RWPE2 (cell line): ENCODE measurements around the gene ADGRF3.
A peak's percentile ranks its signal among the peaks of the same experiment; 100 is the strongest.

Source experiments
- ATAC-seq: fragments of 200-7000 bp; cut with Tn5 transposase; 3 replicates; pipeline ENCODE4 v1.9.1; 2021; ENCODE audit warnings: low read depth
- DNase-seq: peaks from one replicate; pipeline ENCODE4 v3.0.0-alpha.2; 2020; ENCODE audit warnings: low spot score
- H3K27ac ChIP-seq: fragments of 450-650 bp; 2 replicates; pipeline ENCODE4 v1.5.1; 2017; ENCODE audit warnings: mild to moderate bottlenecking; ENCODE audit not compliant: poor library complexity, severe bottlenecking
- H3K27me3 ChIP-seq: fragments of 250-450 bp; sonication (Bioruptor Pico); 2 replicates; pipeline ENCODE4 v1.5.1; 2021; ENCODE audit warnings: mild to moderate bottlenecking, moderate library complexity; ENCODE audit not compliant: insufficient read depth, poor library complexity, severe bottlenecking
- H3K36me3 ChIP-seq: fragments of 250-450 bp; sonication (Bioruptor Pico); 2 replicates; pipeline ENCODE4 v1.5.1; 2020; ENCODE audit warnings: low read depth, mild to moderate bottlenecking, moderate library complexity
- H3K4me1 ChIP-seq: fragments of 250-450 bp; sonication (Bioruptor Pico); 2 replicates; pipeline ENCODE4 v1.5.1; 2021; ENCODE audit warnings: mild to moderate bottlenecking, moderate library complexity; ENCODE audit not compliant: insufficient read depth, poor library complexity, severe bottlenecking
- H3K4me3 ChIP-seq: fragments of 250-450 bp; sonication (Bioruptor Pico); 2 replicates; pipeline ENCODE4 v1.5.1; 2021; ENCODE audit warnings: mild to moderate bottlenecking, moderate library complexity; ENCODE audit not compliant: severe bottlenecking
- H3K9me3 ChIP-seq: fragments of 250-450 bp; sonication (Bioruptor Pico); 2 replicates; pipeline ENCODE4 v1.5.1; 2021; ENCODE audit warnings: mild to moderate bottlenecking, moderate library complexity; ENCODE audit not compliant: severe bottlenecking
- CTCF ChIP-seq: fragments of 450-650 bp; IDR thresholded peaks from one replicate; pipeline ENCODE4 v1.5.1; 2017; ENCODE audit warnings: mild to moderate bottlenecking, moderate library complexity; ENCODE audit not compliant: poor library complexity, severe bottlenecking

Gene ADGRF3

DNA sequence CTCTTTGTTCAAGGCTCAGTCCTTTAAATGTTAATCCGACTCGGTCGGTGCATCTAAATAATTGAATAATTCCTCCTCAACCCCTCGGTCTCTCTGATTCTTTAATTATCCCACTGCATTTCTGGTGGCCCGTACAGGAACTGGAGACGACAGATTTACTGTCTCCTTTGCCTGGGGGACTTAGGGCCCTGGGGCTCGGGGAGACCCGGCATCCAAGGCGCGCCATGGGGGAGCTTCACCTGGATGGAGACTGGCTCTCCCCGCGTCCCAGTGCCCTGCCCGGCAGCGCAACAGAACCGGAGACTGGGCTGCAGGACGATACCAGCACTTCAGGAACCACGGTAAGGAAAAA, 48.3 kb downstream of the ADGRF3 start:
- Histone ChIP-seq H3K36me3 (no peaks in the 10 kb centered on the region), H3K4me3 (peak overlapping the region; percentile 18), H3K4me1 (peaks cover 27% of the 10 kb centered on the region), H3K9me3 (no peaks in the 10 kb centered on the region), H3K27ac (peak overlapping the region; percentile 86), H3K27me3 (no peaks in the 10 kb centered on the region)
- ATAC-seq (no peak), DNase-seq (no peak)
- TF ChIP-seq CTCF, result no peak

DNA sequence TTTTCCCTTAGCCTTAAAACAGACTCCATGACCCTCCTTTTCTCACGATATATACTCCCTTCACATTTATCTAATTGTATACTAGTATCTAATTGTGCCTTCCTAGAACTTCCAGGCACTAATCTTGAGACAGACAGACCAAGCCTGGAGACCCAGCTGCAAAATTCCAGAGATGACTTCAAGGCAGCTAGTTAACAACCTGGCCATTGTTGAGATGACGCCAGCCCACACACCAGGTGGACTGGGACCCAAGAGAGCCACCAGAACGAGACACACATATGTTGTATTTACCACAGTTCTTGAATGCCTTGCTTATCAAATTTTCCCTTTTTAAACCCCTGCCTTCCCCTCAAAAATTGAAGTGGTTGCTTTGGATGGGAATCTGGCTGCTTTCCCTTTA, 49.5 kb downstream of the ADGRF3 start:
- no peaks in the 10 kb centered on the region for H3K9me3 ChIP-seq
- H3K27me3 ChIP-seq, result no peaks in the 10 kb centered on the region
- TF ChIP-seq CTCF, result no peak
- no peak overlapping the region for H3K27ac ChIP-seq
- no peak overlapping the region for H3K4me3 ChIP-seq
- H3K4me1 ChIP-seq, result peaks cover 25% of the 10 kb centered on the region
- no peaks in the 10 kb centered on the region for H3K36me3 ChIP-seq
- DNase-seq, result no peak
- ATAC-seq, result no peak

DNA sequence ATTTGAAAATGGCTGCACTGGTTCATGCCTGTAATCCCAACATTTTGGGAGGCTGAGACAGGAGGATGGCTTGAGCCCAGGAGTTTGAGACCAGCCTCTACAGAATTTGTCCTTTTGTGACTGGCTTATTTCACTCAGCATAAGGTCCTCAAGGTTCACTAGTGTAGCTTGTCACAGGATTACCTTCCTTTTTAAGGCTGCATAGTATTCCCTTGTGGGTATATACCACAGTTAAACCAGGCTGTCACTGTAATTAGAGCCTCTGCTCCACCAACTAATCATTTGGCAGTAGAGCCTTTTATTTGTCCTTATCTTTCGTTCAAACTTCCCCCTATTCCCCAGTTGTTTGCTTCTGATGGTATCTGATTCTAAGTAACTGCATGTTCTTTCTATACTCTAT, 51.1 kb downstream of the ADGRF3 start:
- no peaks in the 10 kb centered on the region for H3K9me3 ChIP-seq
- H3K36me3 ChIP-seq, result no peaks in the 10 kb centered on the region
- no peak for TF ChIP-seq CTCF
- DNase-seq (no peak), ATAC-seq (no peak)
- no peak overlapping the region for H3K4me3 ChIP-seq
- H3K4me1 ChIP-seq, result peaks cover 21% of the 10 kb centered on the region
- H3K27me3 ChIP-seq, result no peaks in the 10 kb centered on the region
- no peak overlapping the region for H3K27ac ChIP-seq

DNA sequence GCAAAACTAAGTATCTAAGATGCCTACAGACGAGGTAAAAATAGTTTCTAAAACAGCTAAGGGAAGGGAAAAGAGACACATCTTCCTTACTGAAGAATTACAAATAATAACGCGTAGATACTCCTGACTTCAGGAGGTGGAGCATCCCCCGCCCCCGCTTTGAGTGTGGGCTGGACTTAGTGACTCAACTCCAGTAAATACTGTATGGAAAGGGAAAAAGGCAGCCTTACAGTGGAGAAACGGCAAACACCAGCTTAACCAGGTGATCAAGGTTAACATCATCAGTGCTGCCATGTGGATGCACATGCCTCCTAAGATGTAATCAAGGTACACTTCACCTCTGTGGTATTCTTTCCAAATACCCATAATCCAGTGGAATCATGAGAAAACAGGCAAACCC, 53.9 kb downstream of the ADGRF3 start:
- Histone ChIP-seq H3K27me3 (no peaks in the 10 kb centered on the region), H3K4me3 (no peak overlapping the region), H3K27ac (peak overlapping the region; percentile 41), H3K9me3 (no peaks in the 10 kb centered on the region), H3K36me3 (peaks cover 3% of the 10 kb centered on the region), H3K4me1 (peaks cover 6% of the 10 kb centered on the region)
- no peak for TF ChIP-seq CTCF
- DNase-seq (no peak), ATAC-seq (peak; percentile 98)

DNA sequence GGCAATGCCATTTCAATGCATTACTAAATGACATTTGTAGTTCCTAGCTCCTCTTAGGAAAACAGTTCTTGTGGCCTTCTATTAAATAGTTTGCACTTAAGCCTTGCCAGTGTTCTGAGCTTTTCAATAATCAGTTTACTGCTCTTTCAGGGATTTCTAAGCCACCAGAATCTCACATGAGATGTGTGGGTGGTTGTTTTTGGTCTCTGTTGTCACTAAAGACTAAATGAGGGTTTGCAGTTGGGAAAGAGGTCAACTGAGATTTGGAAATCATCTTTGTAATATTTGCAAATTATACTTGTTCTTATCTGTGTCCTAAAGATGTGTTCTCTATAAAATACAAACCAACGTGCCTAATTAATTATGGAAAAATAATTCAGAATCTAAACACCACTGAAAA, 56.6 kb downstream of the ADGRF3 start:
- H3K9me3 ChIP-seq, result no peaks in the 10 kb centered on the region
- DNase-seq (no peak), ATAC-seq (no peak)
- H3K4me1 ChIP-seq, result peaks cover 6% of the 10 kb centered on the region
- no peak overlapping the region for H3K4me3 ChIP-seq
- H3K36me3 ChIP-seq, result peaks cover 28% of the 10 kb centered on the region
- no peaks in the 10 kb centered on the region for H3K27me3 ChIP-seq
- H3K27ac ChIP-seq, result no peak overlapping the region
- no peak for TF ChIP-seq CTCF
